DND-41 (cell line): ENCODE results near the gene CYP46A1.

Source experiments
- ATAC-seq: fragments of 200-7000 bp; cut with Tn5 transposase; 3 replicates; pipeline ENCODE4 v1.9.1; 2021; ENCODE audit warnings: low read depth; ENCODE audit not compliant: insufficient read depth
- DNase-seq: peaks from one replicate; pipeline ENCODE4 v3.0.0-alpha.2; 2020
- H2AFZ ChIP-seq: 2 replicates; pipeline ENCODE4 v1.6.0; 2012; ENCODE audit warnings: low read depth, low read length
- H3K27ac ChIP-seq: 2 replicates; pipeline ENCODE4 v1.5.1; 2012; ENCODE audit warnings: low read length, inconsistent platforms
- H3K27me3 ChIP-seq: fragments of 200-600 bp; sonication (generic); 2 replicates; pipeline ENCODE4 v1.6.0; 2012; ENCODE audit warnings: low read length, mild to moderate bottlenecking, inconsistent platforms; ENCODE audit not compliant: insufficient read depth, poor library complexity
- H3K36me3 ChIP-seq: 2 replicates; pipeline ENCODE4 v1.5.1; 2012; ENCODE audit warnings: low read length, inconsistent platforms; ENCODE audit not compliant: insufficient read depth
- H3K4me1 ChIP-seq: 2 replicates; pipeline ENCODE4 v1.5.1; 2012; ENCODE audit warnings: mild to moderate bottlenecking, low read length; ENCODE audit not compliant: insufficient read depth
- H3K4me2 ChIP-seq: 2 replicates; pipeline ENCODE4 v1.6.0; 2012; ENCODE audit warnings: mild to moderate bottlenecking, moderate library complexity, low read length, inconsistent platforms; ENCODE audit not compliant: insufficient read depth
- H3K4me3 ChIP-seq, 2 experiments: fragments of 200-600 bp in 1 of 2; shearing (Covaris generic) in 1 of 2; 2 replicates each; pipeline ENCODE4 v1.5.1; 2012 to 2016; ENCODE audit warnings: inconsistent platforms in 2 of 2, low read length in 2 of 2, mild to moderate bottlenecking in 2 of 2, low read depth in 1 of 2, moderate library complexity in 1 of 2
- H3K79me2 ChIP-seq: 2 replicates; pipeline ENCODE4 v1.6.0; 2012; ENCODE audit warnings: low read length, inconsistent platforms; ENCODE audit not compliant: insufficient read depth
- H3K9ac ChIP-seq: 2 replicates; pipeline ENCODE4 v1.6.0; 2012; ENCODE audit warnings: low read depth, mild to moderate bottlenecking, inconsistent platforms, low read length, moderate library complexity
- H3K9me3 ChIP-seq: 2 replicates; pipeline ENCODE4 v1.5.1; 2012; ENCODE audit warnings: low read length, moderate library complexity, mild to moderate bottlenecking, inconsistent platforms; ENCODE audit not compliant: insufficient read depth, severe bottlenecking
- H4K20me1 ChIP-seq: 2 replicates; pipeline ENCODE4 v1.6.0; 2012; ENCODE audit warnings: low read length; ENCODE audit not compliant: insufficient read depth
- CTCF ChIP-seq: IDR thresholded peaks from 2 replicates; pipeline ENCODE4 v1.5.1; 2012; ENCODE audit warnings: borderline replicate concordance, low read length, moderate library complexity, mild to moderate bottlenecking; ENCODE audit not compliant: poor library complexity, severe bottlenecking; ENCODE audit errors: extremely low read depth
- EZH2 ChIP-seq: IDR thresholded peaks from 3 replicates; pipeline ENCODE4 v1.6.1; 2012; ENCODE audit warnings: borderline replicate concordance, low read depth, mild to moderate bottlenecking, moderate library complexity, low read length, inconsistent platforms; ENCODE audit not compliant: severe bottlenecking

The CYP46A1 gene

DNA sequence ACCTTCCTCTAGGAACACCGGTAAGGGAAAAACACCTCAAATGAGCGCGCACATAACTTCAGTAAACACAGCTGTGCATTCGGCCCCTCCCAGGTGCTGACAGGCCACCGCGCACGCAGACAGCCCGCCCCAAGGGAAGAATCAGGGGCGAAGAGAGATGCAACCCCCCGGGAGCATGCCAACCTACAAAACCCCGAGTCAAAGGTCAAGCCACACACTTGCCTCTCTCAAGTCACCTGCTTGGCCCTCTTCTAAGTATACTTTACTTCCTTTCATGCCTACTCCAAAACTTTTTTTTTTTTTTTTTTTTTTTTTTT lies 2.3 kb upstream of the CYP46A1 start:
- no peak overlapping the region for H3K4me2 ChIP-seq
- H3K9me3 ChIP-seq = peaks cover 7% of the 10 kb centered on the region
- no peak overlapping the region for H3K4me3 ChIP-seq
- ATAC-seq = no peak
- H3K4me1 ChIP-seq = peaks cover 19% of the 10 kb centered on the region
- peaks cover 4% of the 10 kb centered on the region for H4K20me1 ChIP-seq
- no peak overlapping the region for H3K9ac ChIP-seq
- H3K79me2 ChIP-seq = no peaks in the 10 kb centered on the region
- no peak overlapping the region for H3K27ac ChIP-seq
- no peak overlapping the region for H2AFZ ChIP-seq
- DNase-seq = no peak
- peaks cover 21% of the 10 kb centered on the region for H3K27me3 ChIP-seq
- no peak for TF ChIP-seq CTCF
- no peak for TF ChIP-seq EZH2
- no peaks in the 10 kb centered on the region for H3K36me3 ChIP-seq

- Histone ChIP-seq H3K4me1 (peaks cover 25% of the 10 kb centered on the region), H3K4me2 (peak overlapping the region; percentile 92), H3K9ac (peak overlapping the region; percentile 66), H3K27me3 (peaks cover 31% of the 10 kb centered on the region), H3K79me2 (no peaks in the 10 kb centered on the region), H2AFZ (peak overlapping the region; percentile 81), H3K4me3 (peak overlapping the region; percentile 41 to 67), H3K27ac (peak overlapping the region; percentile 68), H3K9me3 (peaks cover 3% of the 10 kb centered on the region), H3K36me3 (no peaks in the 10 kb centered on the region), H4K20me1 (peaks cover 9% of the 10 kb centered on the region)
- DNase-seq (peak; percentile 77), ATAC-seq (peak; percentile 56)
- no peak for TF ChIP-seq EZH2
- peak; percentile 93 for TF ChIP-seq CTCF
These were observed 1.1 kb upstream of the CYP46A1 start for GRCh38 chr14:99682809-99683618.

DNA sequence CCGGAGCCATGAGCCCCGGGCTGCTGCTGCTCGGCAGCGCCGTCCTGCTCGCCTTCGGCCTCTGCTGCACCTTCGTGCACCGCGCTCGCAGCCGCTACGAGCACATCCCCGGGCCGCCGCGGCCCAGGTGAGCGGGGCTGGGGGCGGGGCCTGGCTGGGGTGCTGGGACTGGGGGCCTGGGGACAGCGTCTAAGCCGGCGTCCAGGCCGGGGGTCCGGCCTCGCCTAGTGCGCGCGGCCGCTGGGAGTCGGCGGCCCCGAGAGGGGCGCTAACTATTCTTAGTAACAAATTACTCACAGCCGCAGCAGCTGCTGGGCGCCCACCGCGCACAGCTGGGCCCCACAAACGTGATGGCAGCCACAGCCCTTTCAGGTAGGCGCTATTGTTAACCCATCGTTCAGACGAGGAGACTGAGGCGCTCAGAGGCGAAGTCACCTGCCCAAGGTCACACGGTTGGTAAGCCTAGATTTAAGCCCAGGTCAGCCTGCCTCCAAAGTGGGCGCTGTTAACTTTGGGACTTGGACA lies 374 bp downstream of the CYP46A1 start:
- TF ChIP-seq CTCF = no peak
- peak; percentile 52 for TF ChIP-seq EZH2
- no peaks in the 10 kb centered on the region for H3K79me2 ChIP-seq
- H3K36me3 ChIP-seq = no peaks in the 10 kb centered on the region
- H3K4me3 ChIP-seq = peak overlapping the region; percentile 24 to 62; a peak in 3 of 4 replicates
- H3K27ac ChIP-seq = no peak overlapping the region
- peak overlapping the region; percentile 98 for H3K4me2 ChIP-seq
- peaks cover 37% of the 10 kb centered on the region for H3K27me3 ChIP-seq
- H4K20me1 ChIP-seq = peaks cover 9% of the 10 kb centered on the region
- peaks cover 25% of the 10 kb centered on the region for H3K4me1 ChIP-seq
- H2AFZ ChIP-seq = peak overlapping the region; percentile 73
- H3K9ac ChIP-seq = peak overlapping the region; percentile 50
- H3K9me3 ChIP-seq = no peaks in the 10 kb centered on the region
- DNase-seq (peak; percentile 46), ATAC-seq (peak; percentile 15)
